Prostate gland (tissue), 2 donors: ENCODE results near the gene UQCRC2. TPM values are rescaled to one million over a fixed set of nuclear protein-coding genes. Genes with fewer than 3 reads are reported as not detected.
A peak's percentile ranks its signal among the peaks of the same experiment; 100 is the strongest.
"Not testable (repeated sequence)": the region's sequence is repeated elsewhere in the genome, so short reads cannot be mapped to it uniquely, and the experiment has no call there.

Experiments used
- DNase-seq: peaks from one replicate; pipeline ENCODE4 v3.0.0-alpha.2; 2019; ENCODE audit warnings: low spot score
- H3K27ac ChIP-seq, 2 donors: fragments of 200-600 bp; sonication (generic); 2 replicates each; pipeline ENCODE4 v1.5.1; 2017 to 2019
- H3K27me3 ChIP-seq: fragments of 200-600 bp; sonication (generic); replicated peaks from 2 replicates; pipeline ENCODE4 v1.5.1; 2019; ENCODE audit not compliant: insufficient read depth
- H3K36me3 ChIP-seq, 2 donors: fragments of 200-600 bp; sonication (generic); 1 replicate in 1 of 2; 2 replicates in 1 of 2; pipeline versions ENCODE4 v1.5.1 to v1.8.1; 2017 to 2019
- H3K4me1 ChIP-seq: fragments of 200-600 bp; sonication (generic); replicated peaks from 2 replicates; pipeline ENCODE4 v1.5.1; 2019
- H3K4me3 ChIP-seq, 2 donors: fragments of 200-600 bp; sonication (generic); 2 replicates each; pipeline ENCODE4 v1.5.1; 2017 to 2019
- H3K9me3 ChIP-seq: fragments of 200-600 bp; sonication (generic); 2 replicates; pipeline ENCODE4 v1.5.1; 2017
- CTCF ChIP-seq, 4 experiments: fragments of 200-600 bp in 2 of 4; fragments of 450-650 bp in 2 of 4; sonication (generic) in 2 of 4; IDR thresholded peaks; 1 replicate in 3 of 4; 2 replicates in 1 of 4; pipeline ENCODE4 v1.5.1; 2016 to 2019; ENCODE audit warnings: antibody characterized with exemption in 4 of 4, mild to moderate bottlenecking in 2 of 4, moderate library complexity in 2 of 4
- POLR2A ChIP-seq: fragments of 450-650 bp; IDR thresholded peaks from one replicate; pipeline ENCODE4 v1.6.1; 2016; ENCODE audit warnings: antibody characterized with exemption, mild to moderate bottlenecking
- POLR2AphosphoS5 ChIP-seq: sonication (generic); formaldehyde crosslinking; IDR thresholded peaks from one replicate; pipeline ENCODE4 v1.6.1; 2017; ENCODE audit warnings: antibody characterized with exemption
- WGBS: methylation state at CpG from one replicate; pipeline ENCODE4 v1.1.5; 2018; 5-methylcytosine and 5-hydroxymethylcytosine counted together
- intact Hi-C: fragments of 100-400 bp; cut with DNase I; formaldehyde crosslinking; loops from one replicate; pipeline ENCODE4 v1.14.2; 2022
- total RNA-seq, 2 donors: library from RNA; depleted of rRNA; stranded (reverse); fragments of >200 nt; gene quantifications; one replicate each; pipeline ENCODE4 v1.1.0, GENCODE V29; 2016

The UQCRC2 gene
- 100 to 1,000 TPM; 123 to 138 TPM for total RNA-seq

GRCh38 chr16:21952793-21953540 is at the start of gene UQCRC2:
Gene UQCRC2, plus strand, starts transcription at chr16:21953361. Its CDS starts 63 bp downstream, at chr16:21953424.
- Histone ChIP-seq H3K27me3 (no peaks in the 10 kb centered on the region), H3K4me1 (peaks cover 12% of the 10 kb centered on the region), H3K36me3 (no peaks in the 10 kb centered on the region), H3K4me3 (peak within 1 kb of the TSS; percentile 60 to 87), H3K27ac (peak within 1 kb of the TSS; percentile 88 to 91), H3K9me3 (no peaks in the 10 kb centered on the region)
- DNase-seq, result peak; percentile 92
- peak in 1 of 4 experiments; percentile 1 for TF ChIP-seq CTCF (IDR thresholded peaks at IDR 0.05)
- peak; percentile 92 for TF ChIP-seq POLR2AphosphoS5
- TF ChIP-seq POLR2A, result peak; percentile 55
- intact Hi-C loops, result no loop called here
- under 1% methylated on average over 37 of the region's 41 CpGs for WGBS

- H3K27me3 ChIP-seq, H3K9me3 ChIP-seq, intact Hi-C loops, H3K27ac ChIP-seq, DNase-seq, H3K36me3 ChIP-seq, H3K4me1 ChIP-seq, H3K4me3 ChIP-seq: not testable (repeated sequence)
- WGBS, result 89% methylated on average over 3 of the region's 4 CpGs
Measured at GRCh38 chr16:21932650-21933049, 20.5 kb upstream of the UQCRC2 start.

GRCh38 chr16:21933316-21933715 is 19.8 kb upstream of the UQCRC2 start:
- H3K9me3 ChIP-seq, intact Hi-C loops, DNase-seq, H3K27me3 ChIP-seq, H3K4me1 ChIP-seq, H3K27ac ChIP-seq, H3K36me3 ChIP-seq, H3K4me3 ChIP-seq: not testable (repeated sequence)
- WGBS, result 74% methylated on average over 4 of the region's 4 CpGs

GRCh38 chr16:21933790-21934189 is 19.4 kb upstream of the UQCRC2 start:
- H3K27ac ChIP-seq, H3K4me1 ChIP-seq: not testable (repeated sequence)
- 86% methylated on average over 4 of the region's 4 CpGs for WGBS

GRCh38 chr16:21936216-21936615 is 16.9 kb upstream of the UQCRC2 start:
- H3K4me1 ChIP-seq, DNase-seq, H3K27ac ChIP-seq, H3K4me3 ChIP-seq, H3K9me3 ChIP-seq, H3K36me3 ChIP-seq, H3K27me3 ChIP-seq, intact Hi-C loops: not testable (repeated sequence)
- WGBS, result 50% methylated on average over 6 of the region's 6 CpGs

More at GRCh38 chr16:21933790-21934189, 19.4 kb upstream of the UQCRC2 start:
- H3K9me3 ChIP-seq, intact Hi-C loops, H3K27me3 ChIP-seq, H3K4me3 ChIP-seq, DNase-seq, H3K36me3 ChIP-seq: not testable (repeated sequence)

GRCh38 chr16:21937336-21937829 is 15.8 kb upstream of the UQCRC2 start:
- Histone ChIP-seq H3K9me3 (no peaks in the 10 kb centered on the region), H3K27ac (no peak overlapping the region), H3K36me3 (no peaks in the 10 kb centered on the region), H3K4me3 (no peak overlapping the region), H3K27me3 (no peaks in the 10 kb centered on the region), H3K4me1 (no peaks in the 10 kb centered on the region)
- intact Hi-C loops, result no loop called here
- TF ChIP-seq POLR2A, result no peak
- TF ChIP-seq CTCF (IDR thresholded peaks at IDR 0.05), result no peak
- TF ChIP-seq POLR2AphosphoS5, result no peak
- DNase-seq, result no peak

GRCh38 chr16:21940570-21940969 is 12.6 kb upstream of the UQCRC2 start:
- intact Hi-C loops, result no loop called here
- H3K36me3 ChIP-seq, result no peaks in the 10 kb centered on the region
- 92% methylated on average over 1 of the region's 1 CpG for WGBS

More at GRCh38 chr16:21940570-21940969, 12.6 kb upstream of the UQCRC2 start:
- H3K4me3 ChIP-seq, result no peak overlapping the region
- DNase-seq, result no peak
- H3K9me3 ChIP-seq, result no peaks in the 10 kb centered on the region
- TF ChIP-seq CTCF (IDR thresholded peaks at IDR 0.05) (no peak), POLR2A (no peak), POLR2AphosphoS5 (no peak)
- no peaks in the 10 kb centered on the region for H3K4me1 ChIP-seq
- no peaks in the 10 kb centered on the region for H3K27me3 ChIP-seq
- no peak overlapping the region for H3K27ac ChIP-seq
